ENCODE measurements around the gene FHIT. TPM values are rescaled to one million over a fixed set of nuclear protein-coding genes. Genes with fewer than 3 reads are reported as not detected.
A peak's percentile ranks its signal among the peaks of the same experiment; 100 is the strongest.

Gene FHIT
- total RNA-seq, 2 experiments from 2014 or later: 86.0 to 90.6 TPM

DNA sequence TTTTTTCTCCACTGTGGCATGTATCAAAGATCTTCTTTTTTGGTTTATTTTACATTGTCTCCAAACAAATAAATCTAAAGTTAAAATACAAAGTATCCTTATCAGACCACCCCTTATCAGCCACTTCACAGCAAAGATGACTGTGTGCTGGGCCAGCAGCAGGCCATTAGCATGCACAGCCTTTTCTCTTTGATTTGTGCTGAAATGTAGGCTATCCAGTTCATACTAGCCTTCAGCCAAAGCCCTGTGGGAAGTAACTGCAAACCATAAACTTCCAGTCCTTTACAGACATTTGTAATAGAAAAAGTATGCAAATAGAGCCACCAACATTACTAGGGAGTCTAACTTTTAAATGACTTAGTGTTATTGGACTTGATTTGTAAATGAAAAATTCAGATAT lies 816.3 kb downstream of the FHIT start:
- Mint-ChIP-seq H3K4me3 (no peak overlapping the region), H3K9me3 (no peaks in the 10 kb centered on the region), H3K27ac (no peak overlapping the region), H3K36me3 (ENCODE audit: low read depth) (no peaks in the 10 kb centered on the region), H3K4me1 (ENCODE audit: low read depth) (peaks cover 16% of the 10 kb centered on the region), H3K27me3 (no peaks in the 10 kb centered on the region)
- Histone ChIP-seq H3K27ac (ENCODE audit: low read depth in 1 of 2, low read length in 2 of 2) (no peak overlapping the region), H3K9me3 (ENCODE audit: control insufficient read depth in 1 of 2, insufficient read depth in 1 of 2, low read length in 2 of 2) (no peaks in the 10 kb centered on the region), H3K4me1 (ENCODE audit: insufficient read depth, low read length) (no peaks in the 10 kb centered on the region), H3K36me3 (ENCODE audit: insufficient read depth, low read length) (no peaks in the 10 kb centered on the region), H3K27me3 (ENCODE audit: control insufficient read depth in 1 of 2, insufficient read depth in 2 of 2, low read length in 2 of 2) (no peaks in the 10 kb centered on the region), H3K4me3 (ENCODE audit: low read length) (no peak overlapping the region)
- CTCF ChIA-PET: no interaction called here
- no peak for ATAC-seq (ENCODE audit: poor library complexity)
- TF ChIP-seq, protein P1, sequence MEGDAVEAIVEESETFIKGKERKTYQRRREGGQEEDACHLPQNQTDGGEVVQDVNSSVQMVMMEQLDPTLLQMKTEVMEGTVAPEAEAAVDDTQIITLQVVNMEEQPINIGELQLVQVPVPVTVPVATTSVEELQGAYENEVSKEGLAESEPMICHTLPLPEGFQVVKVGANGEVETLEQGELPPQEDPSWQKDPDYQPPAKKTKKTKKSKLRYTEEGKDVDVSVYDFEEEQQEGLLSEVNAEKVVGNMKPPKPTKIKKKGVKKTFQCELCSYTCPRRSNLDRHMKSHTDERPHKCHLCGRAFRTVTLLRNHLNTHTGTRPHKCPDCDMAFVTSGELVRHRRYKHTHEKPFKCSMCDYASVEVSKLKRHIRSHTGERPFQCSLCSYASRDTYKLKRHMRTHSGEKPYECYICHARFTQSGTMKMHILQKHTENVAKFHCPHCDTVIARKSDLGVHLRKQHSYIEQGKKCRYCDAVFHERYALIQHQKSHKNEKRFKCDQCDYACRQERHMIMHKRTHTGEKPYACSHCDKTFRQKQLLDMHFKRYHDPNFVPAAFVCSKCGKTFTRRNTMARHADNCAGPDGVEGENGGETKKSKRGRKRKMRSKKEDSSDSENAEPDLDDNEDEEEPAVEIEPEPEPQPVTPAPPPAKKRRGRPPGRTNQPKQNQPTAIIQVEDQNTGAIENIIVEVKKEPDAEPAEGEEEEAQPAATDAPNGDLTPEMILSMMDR (IDR thresholded peaks at IDR 0.05): no peak
- DNase-seq: no peak
- intact Hi-C loops (cut with DNase I, micrococcal nuclease): loop anchor here in 1 of 2 experiments (10.0 kb wide), 1 partner anchor 1220 kb away; no protein-coding TSS in a partner anchor
- POLR2A ChIA-PET: no interaction called here

DNA sequence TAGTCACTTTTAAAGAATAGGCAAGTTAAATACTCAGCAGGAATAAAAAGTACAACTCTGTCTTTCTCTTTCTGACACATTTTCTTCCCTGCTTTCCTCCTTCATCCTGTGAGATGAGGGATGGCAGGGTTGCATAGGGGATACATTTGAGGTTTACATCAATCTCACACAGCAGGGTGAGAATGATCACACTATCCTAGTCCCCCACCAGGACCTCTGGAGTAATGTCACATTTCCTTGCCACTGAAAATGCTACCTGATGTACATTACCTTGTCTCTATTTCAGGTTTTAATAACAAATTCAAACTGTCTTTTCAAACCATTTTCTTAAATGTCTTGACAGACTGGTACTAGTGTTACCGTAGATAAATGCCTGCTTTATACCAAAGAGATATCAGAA lies 816.9 kb downstream of the FHIT start:
- no peak overlapping the region for H3K27ac ChIP-seq (ENCODE audit: low read depth in 1 of 2, low read length in 2 of 2)
- H3K36me3 Mint-ChIP-seq (ENCODE audit: low read depth): no peaks in the 10 kb centered on the region
- H3K4me3 ChIP-seq (ENCODE audit: low read length): no peak overlapping the region
- no peak for ATAC-seq (ENCODE audit: poor library complexity)
- no peaks in the 10 kb centered on the region for H3K36me3 ChIP-seq (ENCODE audit: insufficient read depth, low read length)
- ChIA-PET CTCF (no interaction called here), POLR2A (no interaction called here)
- intact Hi-C loops (cut with DNase I, micrococcal nuclease): loop anchor here in 1 of 2 experiments (10.0 kb wide), 1 partner anchor 1220 kb away; no protein-coding TSS in a partner anchor
- H3K9me3 Mint-ChIP-seq: no peaks in the 10 kb centered on the region
- no peak overlapping the region for H3K4me3 Mint-ChIP-seq
- DNase-seq: no peak
- peaks cover 22% of the 10 kb centered on the region for H3K4me1 Mint-ChIP-seq (ENCODE audit: low read depth)
- H3K27me3 ChIP-seq (ENCODE audit: control insufficient read depth in 1 of 2, insufficient read depth in 2 of 2, low read length in 2 of 2): no peaks in the 10 kb centered on the region
- H3K27ac Mint-ChIP-seq: no peak overlapping the region
- no peaks in the 10 kb centered on the region for H3K4me1 ChIP-seq (ENCODE audit: insufficient read depth, low read length)
- TF ChIP-seq, protein P1 (IDR thresholded peaks at IDR 0.05): no peak
- no peaks in the 10 kb centered on the region for H3K27me3 Mint-ChIP-seq
- H3K9me3 ChIP-seq (ENCODE audit: control insufficient read depth in 1 of 2, insufficient read depth in 1 of 2, low read length in 2 of 2): no peaks in the 10 kb centered on the region

- H3K4me3 ChIP-seq (ENCODE audit: low read length): no peak overlapping the region
- Mint-ChIP-seq H3K27me3 (no peaks in the 10 kb centered on the region), H3K4me3 (no peak overlapping the region), H3K4me1 (ENCODE audit: low read depth) (peaks cover 25% of the 10 kb centered on the region), H3K36me3 (ENCODE audit: low read depth) (no peaks in the 10 kb centered on the region), H3K9me3 (no peaks in the 10 kb centered on the region), H3K27ac (no peak overlapping the region)
- CTCF ChIA-PET: interaction anchor here (1.3 kb wide), 1 partner anchor 856 kb away, joined by 3 read pairs; no protein-coding TSS in a partner anchor
- H3K4me1 ChIP-seq (ENCODE audit: insufficient read depth, low read length): no peaks in the 10 kb centered on the region
- no peaks in the 10 kb centered on the region for H3K36me3 ChIP-seq (ENCODE audit: insufficient read depth, low read length)
- POLR2A ChIA-PET: interaction anchor here (0.7 kb wide), 1 partner anchor 33 kb away, joined by 4 read pairs; no protein-coding TSS in a partner anchor
- TF ChIP-seq, protein P1 (IDR thresholded peaks at IDR 0.05): no peak
- intact Hi-C loops (cut with DNase I, micrococcal nuclease): loop anchor here in 1 of 2 experiments (1.0 to 10.0 kb wide), 2 partner anchors 856 to 1217 kb away; no protein-coding TSS in a partner anchor
- ATAC-seq (ENCODE audit: poor library complexity) (no peak), DNase-seq (peak in 4 of 14 experiments; percentile 17 to 29 (median 26))
- no peak overlapping the region for H3K27ac ChIP-seq (ENCODE audit: low read depth in 1 of 2, low read length in 2 of 2)
- no peaks in the 10 kb centered on the region for H3K9me3 ChIP-seq (ENCODE audit: control insufficient read depth in 1 of 2, insufficient read depth in 1 of 2, low read length in 2 of 2)
- no peaks in the 10 kb centered on the region for H3K27me3 ChIP-seq (ENCODE audit: control insufficient read depth in 1 of 2, insufficient read depth in 2 of 2, low read length in 2 of 2)
Observed at GRCh38 chr3:60431599-60431958, 819.7 kb downstream of the FHIT start.

Measured in CD4-positive, alpha-beta T cell (primary cell).